GM23248 (cell line): Measurements from ENCODE around the gene ZNF407.

Experiments used
- EZH2 ChIP-seq: fragments of 200-600 bp; sonication (generic); IDR thresholded peaks from 2 replicates; pipeline ENCODE4 v1.6.1; 2018; ENCODE audit warnings: antibody characterized with exemption, mild to moderate bottlenecking; ENCODE audit not compliant: insufficient read depth, poor library complexity, severe bottlenecking
- EZH2phosphoT487 ChIP-seq: fragments of 200-600 bp; sonication (generic); IDR thresholded peaks from 2 replicates; pipeline ENCODE4 v1.6.1; 2018; ENCODE audit warnings: antibody characterized with exemption, moderate library complexity, mild to moderate bottlenecking, low read depth; ENCODE audit not compliant: insufficient read depth

- TF ChIP-seq EZH2 (no peak), EZH2phosphoT487 (no peak)
Measured at GRCh38 chr18:74570266-74570665, 27.4 kb upstream of the ZNF407 start.
